Endothelial cell of umbilical vein (primary cell): Measurements from ENCODE around the gene ACER1. TPM values are rescaled to one million over a fixed set of nuclear protein-coding genes. Genes with fewer than 3 reads are reported as not detected.

Experiments used
- BruUV-seq: library from RNA; stranded (reverse); fragments of 400-500 nt; replicated peaks from 2 replicates; lab custom pipeline; 2021; lab: Mats Ljungman, UMichigan
- CTCF ChIA-PET: fragments of 300-600, 350-600 bp; sonication (Branson Sonifier 250); formaldehyde crosslinking; loops from one replicate; lab custom pipeline; 2021; ENCODE audit warnings: antibody characterized with exemption, inconsistent platforms; lab: Charles Lee
- POLR2A ChIA-PET: fragments of 300-600, 350-600 bp; sonication (Branson Sonifier 250); formaldehyde crosslinking; loops from one replicate; lab custom pipeline; 2021; ENCODE audit warnings: antibody characterized with exemption, inconsistent platforms; lab: Charles Lee
- DNase-seq: peaks from one replicate; pipeline ENCODE4 v3.0.0-alpha.2; 2011; ENCODE audit warnings: low read depth, low spot score
- FAIRE-seq: peaks from 2 replicates; lab custom pipeline; 2011; peaks lifted over from hg19 to GRCh38; lab: Jason Lieb, UNC
- H2AFZ ChIP-seq: 2 replicates; pipeline ENCODE4 v1.6.0; 2012; ENCODE audit warnings: low read depth, low read length, control low read depth, inconsistent platforms
- H3K27ac ChIP-seq: 2 replicates; pipeline ENCODE4 v1.5.1; 2011; ENCODE audit warnings: low read depth, mild to moderate bottlenecking, control low read depth, low read length, moderate library complexity; ENCODE audit not compliant: insufficient read depth
- H3K27me3 ChIP-seq, 2 experiments: 2 replicates each; pipeline versions ENCODE4 v1.6.0 to v1.6.1; 2011; ENCODE audit warnings: low read length in 2 of 2, mixed read lengths in 1 of 2; ENCODE audit not compliant: control insufficient read depth in 2 of 2, insufficient read depth in 2 of 2
- H3K36me3 ChIP-seq, 2 experiments: 2 replicates in 1 of 2; 3 replicates in 1 of 2; pipeline ENCODE4 v1.5.1; 2011; ENCODE audit warnings: low read length in 2 of 2, mild to moderate bottlenecking in 1 of 2, moderate library complexity in 1 of 2; ENCODE audit not compliant: control insufficient read depth in 2 of 2, insufficient read depth in 2 of 2; ENCODE audit errors: extremely low read depth in 1 of 2
- H3K4me1 ChIP-seq: 3 replicates; pipeline ENCODE4 v1.5.1; 2011; ENCODE audit warnings: mild to moderate bottlenecking, low read length; ENCODE audit not compliant: control insufficient read depth, insufficient read depth; ENCODE audit errors: extremely low read depth
- H3K4me2 ChIP-seq: 2 replicates; pipeline ENCODE4 v1.6.1; 2011; ENCODE audit warnings: low read length, control low read depth, mixed read lengths; ENCODE audit not compliant: insufficient read depth
- H3K4me3 ChIP-seq, 3 experiments: fragments of 200-600 bp in 1 of 3; sonication (generic), shearing (Covaris generic) in 1 of 3; replicated peaks in 1 of 3; 2 replicates each; pipeline ENCODE4 v1.5.1; 2011 to 2016; ENCODE audit warnings: control low read depth in 3 of 3, low read length in 3 of 3, mild to moderate bottlenecking in 2 of 3, inconsistent platforms in 1 of 3, low read depth in 1 of 3, moderate library complexity in 1 of 3; ENCODE audit not compliant: insufficient read depth in 1 of 3
- H3K79me2 ChIP-seq: 2 replicates; pipeline ENCODE4 v1.6.0; 2012; ENCODE audit warnings: low read length, inconsistent platforms; ENCODE audit not compliant: control insufficient read depth, insufficient read depth
- H3K9ac ChIP-seq: replicated peaks from 2 replicates; pipeline ENCODE3; 2011; ENCODE audit warnings: low read length, control low read depth; ENCODE audit not compliant: insufficient read depth; ENCODE audit errors: extremely low read depth
- H3K9me1 ChIP-seq: replicated peaks from 3 replicates; pipeline ENCODE4 v1.6.0; 2011; ENCODE audit warnings: mild to moderate bottlenecking, low read length; ENCODE audit not compliant: control insufficient read depth, insufficient read depth; ENCODE audit errors: extremely low read depth
- H3K9me3 ChIP-seq: replicated peaks from 2 replicates; pipeline ENCODE4 v1.5.1; 2012; ENCODE audit warnings: low read length, inconsistent platforms; ENCODE audit not compliant: control insufficient read depth, insufficient read depth
- H4K20me1 ChIP-seq: replicated peaks from 2 replicates; pipeline ENCODE3; 2011; ENCODE audit warnings: mild to moderate bottlenecking, low read length; ENCODE audit not compliant: control insufficient read depth, insufficient read depth; ENCODE audit errors: extremely low read depth
- EZH2 ChIP-seq: IDR thresholded peaks from 2 replicates; pipeline ENCODE4 v1.6.1; 2012; ENCODE audit warnings: borderline replicate concordance, low read depth, mild to moderate bottlenecking, moderate library complexity, low read length, inconsistent platforms; ENCODE audit not compliant: severe bottlenecking
- FOS ChIP-seq: IDR thresholded peaks from 2 replicates; pipeline ENCODE4 v1.6.1; 2011; ENCODE audit warnings: mild to moderate bottlenecking, low read length, moderate library complexity, borderline replicate concordance; ENCODE audit not compliant: insufficient read depth
- GATA2 ChIP-seq: IDR thresholded peaks from 2 replicates; pipeline ENCODE4 v1.7.0; 2011; ENCODE audit warnings: low read depth, mild to moderate bottlenecking, moderate library complexity, mixed read lengths, low read length; ENCODE audit not compliant: insufficient read length, insufficient read depth
- JUN ChIP-seq: IDR thresholded peaks from 2 replicates; pipeline ENCODE4 v1.6.1; 2011; ENCODE audit warnings: borderline replicate concordance, low read depth; ENCODE audit not compliant: insufficient read length, insufficient read depth
- MYC ChIP-seq: IDR thresholded peaks from one replicate; pipeline ENCODE4 v1.6.1; 2011; ENCODE audit warnings: mild to moderate bottlenecking, low read depth, low read length
- POLR2A ChIP-seq: IDR thresholded peaks from 2 replicates; pipeline ENCODE4 v1.6.1; 2012; ENCODE audit warnings: low read depth, mild to moderate bottlenecking, control low read depth, low read length
- POLR2AphosphoS5 ChIP-seq: IDR thresholded peaks from 2 replicates; pipeline ENCODE4 v1.6.1; 2012; ENCODE audit warnings: low read depth, mild to moderate bottlenecking, control low read depth, low read length, moderate library complexity; ENCODE audit not compliant: insufficient read depth
- dilution Hi-C: fragments of 300-500 bp; cut with MboI; formaldehyde crosslinking; loops from one replicate; pipeline ENCODE4 v1.15.0; 2019; ENCODE audit warnings: low sequenced_read_pairs; ENCODE audit not compliant: extremely low pct_ligation_motif_present
- intact Hi-C: fragments of 100-400 bp; cut with micrococcal nuclease; formaldehyde crosslinking; loops from one replicate; pipeline ENCODE4 v1.10.0; 2022
- polyA plus RNA-seq, 4 experiments: library from polyadenylated mRNA; depleted of rRNA in 3 of 4; stranded (reverse) in 3 of 4; unstranded in 1 of 4; fragments of >200 nt; gene quantifications; 2 replicates each; pipeline versions ENCODE4 v1.2.1 to v1.2.3, GENCODE V29; 2011 to 2012; ENCODE audit warnings: missing spikeins in 1 of 4
- total RNA-seq: library from RNA; stranded (reverse); gene quantifications from 2 replicates; pipeline ENCODE4 v1.2.3, GENCODE V29; 2021
- TF ChIP-seq, protein P1 (sequence below): IDR thresholded peaks from 2 replicates; pipeline ENCODE4 v1.6.1; 2011; ENCODE audit not compliant: insufficient read depth, insufficient read length
- TF ChIP-seq, protein P2 (sequence below), 2 donors: IDR thresholded peaks; 1 replicate in 1 of 2; 2 replicates in 1 of 2; pipeline ENCODE4 v1.5.1; 2011; ENCODE audit warnings: low read length in 2 of 2, mild to moderate bottlenecking in 2 of 2, moderate library complexity in 2 of 2, control low read depth in 1 of 2, inconsistent platforms in 1 of 2, low read depth in 1 of 2; ENCODE audit not compliant: insufficient read depth in 1 of 2; ENCODE audit errors: extremely low read depth in 1 of 2

Gene ACER1
- total and polyA plus RNA-seq, 2 donors (not counting 3 experiments of a cell fraction or from before 2014, with no cell fraction given): 0.04 TPM; not detected in 1

DNA sequence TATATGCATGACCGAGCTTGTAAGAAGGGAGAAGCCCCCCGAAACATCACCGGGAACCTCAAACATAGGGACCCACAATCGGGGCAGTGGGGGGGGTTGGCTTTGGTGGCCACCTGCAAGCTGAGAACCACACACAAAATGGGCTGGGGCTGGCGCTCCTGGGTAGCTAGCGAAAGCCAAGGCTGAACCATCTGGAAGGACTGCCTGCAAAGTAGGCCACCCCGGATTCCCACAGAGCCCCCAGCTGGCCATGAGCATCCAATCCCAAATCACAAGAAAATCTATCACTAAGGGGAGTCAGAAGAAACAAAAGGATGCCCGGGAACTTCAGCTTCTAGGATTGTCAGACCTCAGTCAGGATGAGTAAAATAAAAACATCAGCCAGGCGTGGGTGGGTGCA lies 45.1 kb upstream of the ACER1 start:
- DNase-seq (peak; percentile 0), FAIRE-seq (no peak)
- H3K9ac ChIP-seq: no peak overlapping the region
- dilution Hi-C loops (no loop called here), intact Hi-C loops (no loop called here)
- no peaks in the 10 kb centered on the region for H4K20me1 ChIP-seq
- no peak overlapping the region for H3K27ac ChIP-seq
- ChIA-PET POLR2A (no interaction called here), CTCF (interaction anchor here (1.0 kb wide), 1 partner anchor 13 kb away, joined by 3 read pairs; no protein-coding TSS in a partner anchor)
- no TSS peak for BruUV-seq
- no peaks in the 10 kb centered on the region for H3K27me3 ChIP-seq
- H3K79me2 ChIP-seq: no peaks in the 10 kb centered on the region
- TF ChIP-seq FOS: no peak
- TF ChIP-seq GATA2: no peak
- TF ChIP-seq MYC: no peak
- TF ChIP-seq, protein P1, sequence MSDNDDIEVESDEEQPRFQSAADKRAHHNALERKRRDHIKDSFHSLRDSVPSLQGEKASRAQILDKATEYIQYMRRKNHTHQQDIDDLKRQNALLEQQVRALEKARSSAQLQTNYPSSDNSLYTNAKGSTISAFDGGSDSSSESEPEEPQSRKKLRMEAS: no peak
- no peak for TF ChIP-seq POLR2AphosphoS5
- TF ChIP-seq EZH2: no peak
- no peak for TF ChIP-seq POLR2A
- no peak for TF ChIP-seq JUN
- peaks cover 2% of the 10 kb centered on the region for H3K4me1 ChIP-seq
- H3K4me2 ChIP-seq: no peak overlapping the region
- no peaks in the 10 kb centered on the region for H3K9me1 ChIP-seq
- H2AFZ ChIP-seq: no peak overlapping the region
- no peaks in the 10 kb centered on the region for H3K9me3 ChIP-seq
- H3K4me3 ChIP-seq: no peak overlapping the region
- peaks cover 9 to 35% of the 10 kb centered on the region in 2 experiments for H3K36me3 ChIP-seq

DNA sequence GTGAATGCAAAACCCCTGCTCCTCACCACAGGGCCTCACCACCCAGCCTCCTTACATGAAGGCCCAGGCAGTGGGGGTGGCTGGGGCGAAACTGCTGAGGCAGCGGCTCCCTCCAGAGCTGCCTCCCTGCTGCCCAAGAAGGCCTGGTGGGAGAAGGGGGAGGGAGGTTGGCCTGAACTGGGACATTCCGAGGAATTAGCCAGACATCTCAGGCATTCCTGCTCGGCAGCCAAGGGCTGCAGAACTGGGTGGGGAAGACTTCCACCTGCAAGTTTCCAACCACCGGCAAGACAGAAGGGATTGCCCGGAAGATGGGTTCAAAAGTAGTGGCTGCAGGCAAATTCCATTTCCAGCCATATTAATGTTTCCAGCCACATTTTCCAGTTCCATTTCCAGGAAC lies 44.6 kb upstream of the ACER1 start:
- FAIRE-seq: no peak
- DNase-seq: peak; percentile 0

More for the DNA sequence above, 44.6 kb upstream of the ACER1 start:
- H3K27ac ChIP-seq: no peak overlapping the region
- no TSS peak for BruUV-seq
- no peaks in the 10 kb centered on the region for H3K9me3 ChIP-seq
- no peaks in the 10 kb centered on the region for H4K20me1 ChIP-seq
- no peaks in the 10 kb centered on the region for H3K27me3 ChIP-seq
- H3K4me1 ChIP-seq: peaks cover 2% of the 10 kb centered on the region
- dilution Hi-C loops (no loop called here), intact Hi-C loops (no loop called here)
- CTCF ChIA-PET: interaction anchor here (1.0 kb wide), 1 partner anchor 14 kb away, joined by 3 read pairs; no protein-coding TSS in a partner anchor
- H2AFZ ChIP-seq: no peak overlapping the region
- TF ChIP-seq, protein P1: no peak
- TF ChIP-seq JUN (no peak), GATA2 (no peak), POLR2AphosphoS5 (no peak), POLR2A (no peak), EZH2 (no peak), FOS (no peak), MYC (no peak)
- TF ChIP-seq, protein P2, sequence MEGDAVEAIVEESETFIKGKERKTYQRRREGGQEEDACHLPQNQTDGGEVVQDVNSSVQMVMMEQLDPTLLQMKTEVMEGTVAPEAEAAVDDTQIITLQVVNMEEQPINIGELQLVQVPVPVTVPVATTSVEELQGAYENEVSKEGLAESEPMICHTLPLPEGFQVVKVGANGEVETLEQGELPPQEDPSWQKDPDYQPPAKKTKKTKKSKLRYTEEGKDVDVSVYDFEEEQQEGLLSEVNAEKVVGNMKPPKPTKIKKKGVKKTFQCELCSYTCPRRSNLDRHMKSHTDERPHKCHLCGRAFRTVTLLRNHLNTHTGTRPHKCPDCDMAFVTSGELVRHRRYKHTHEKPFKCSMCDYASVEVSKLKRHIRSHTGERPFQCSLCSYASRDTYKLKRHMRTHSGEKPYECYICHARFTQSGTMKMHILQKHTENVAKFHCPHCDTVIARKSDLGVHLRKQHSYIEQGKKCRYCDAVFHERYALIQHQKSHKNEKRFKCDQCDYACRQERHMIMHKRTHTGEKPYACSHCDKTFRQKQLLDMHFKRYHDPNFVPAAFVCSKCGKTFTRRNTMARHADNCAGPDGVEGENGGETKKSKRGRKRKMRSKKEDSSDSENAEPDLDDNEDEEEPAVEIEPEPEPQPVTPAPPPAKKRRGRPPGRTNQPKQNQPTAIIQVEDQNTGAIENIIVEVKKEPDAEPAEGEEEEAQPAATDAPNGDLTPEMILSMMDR (IDR thresholded peaks at IDR 0.05; ENCODE audit: extremely low read depth in 1 of 2, insufficient read depth in 1 of 2, low read depth in 1 of 2, low read length in 2 of 2): no peak
- no peak overlapping the region for H3K4me2 ChIP-seq
- no peak overlapping the region for H3K4me3 ChIP-seq
- POLR2A ChIA-PET: no interaction called here
- no peaks in the 10 kb centered on the region for H3K79me2 ChIP-seq
- H3K9me1 ChIP-seq: no peaks in the 10 kb centered on the region
- no peak overlapping the region for H3K9ac ChIP-seq
- H3K36me3 ChIP-seq: peaks cover 9 to 30% of the 10 kb centered on the region in 2 experiments
